SU-DHL-6 (cell line): ENCODE measurements around the gene ETV3L.

Experiments
- CTCF ChIP-seq: fragments of 200-600 bp; sonication (generic); IDR thresholded peaks from one replicate; pipeline ENCODE4 v1.5.1; 2017; ENCODE audit warnings: antibody characterized with exemption, mild to moderate bottlenecking, low read length, moderate library complexity; ENCODE audit not compliant: insufficient read depth, poor library complexity, severe bottlenecking
- EZH2phosphoT487 ChIP-seq: fragments of 200-600 bp; sonication (generic), shearing (Covaris generic); conservative IDR thresholded peaks from 2 replicates; pipeline ENCODE4 v1.6.1; 2018; ENCODE audit warnings: mild to moderate bottlenecking, antibody characterized with exemption, low read length, moderate library complexity, mixed read lengths

- TF ChIP-seq CTCF, result no peak
- TF ChIP-seq EZH2phosphoT487, result no peak
Observed at GRCh38 chr1:157146244-157146643, 46.6 kb upstream of the ETV3L start.
